SU-DHL-6 (cell line): Measurements from ENCODE around the gene UGP2.

Source experiments
- H2AFZ ChIP-seq: fragments of 200-600 bp; sonication (generic); 2 replicates; pipeline ENCODE4 v1.6.1; 2014; ENCODE audit warnings: low read depth, mild to moderate bottlenecking, moderate library complexity, mixed read lengths, antibody characterized with exemption, low read length; ENCODE audit not compliant: severe bottlenecking
- H3F3A ChIP-seq: fragments of 200-600 bp; shearing (Covaris generic); 2 replicates; pipeline ENCODE4 v1.6.0; 2016; ENCODE audit warnings: antibody characterized with exemption, mild to moderate bottlenecking; ENCODE audit not compliant: insufficient read depth
- H3K27ac ChIP-seq: fragments of 200-600 bp; sonication (generic); 2 replicates; pipeline ENCODE4 v1.5.1; 2016; ENCODE audit warnings: low read depth, mild to moderate bottlenecking, low read length, moderate library complexity, mixed read lengths
- H3K27me3 ChIP-seq: fragments of 200-600 bp; sonication (generic), shearing (Covaris generic); 2 replicates; pipeline ENCODE4 v1.6.0; 2014; ENCODE audit warnings: mild to moderate bottlenecking, low read length
- H3K36me3 ChIP-seq: fragments of 200-600 bp; sonication (generic); 2 replicates; pipeline ENCODE4 v1.6.1; 2014; ENCODE audit warnings: mild to moderate bottlenecking, low read length, mixed read lengths
- H3K4me2 ChIP-seq: fragments of 300-600, 200-600 bp; shearing (Covaris generic), sonication (generic); 2 replicates; pipeline ENCODE4 v1.6.0; 2014; ENCODE audit warnings: low read length, low read depth, mild to moderate bottlenecking; ENCODE audit not compliant: poor library complexity, severe bottlenecking
- H3K4me3 ChIP-seq: fragments of 200-600 bp; sonication (generic); 2 replicates; pipeline ENCODE4 v1.5.1; 2014; ENCODE audit warnings: antibody characterized with exemption, low read length, mild to moderate bottlenecking, mixed read lengths; ENCODE audit not compliant: insufficient read depth, poor library complexity, severe bottlenecking
- H3K79me2 ChIP-seq: fragments of 200-600 bp; sonication (generic); 2 replicates; pipeline ENCODE4 v1.6.1; 2014; ENCODE audit warnings: mild to moderate bottlenecking, low read length, moderate library complexity; ENCODE audit not compliant: insufficient read depth
- H3K9ac ChIP-seq: fragments of 200-600 bp; sonication (generic); 2 replicates; pipeline ENCODE4 v1.7.0; 2014; ENCODE audit warnings: mild to moderate bottlenecking, low read length
- H3K9me2 ChIP-seq: fragments of 200-600 bp; sonication (generic); replicated peaks from 2 replicates; pipeline ENCODE4 v1.6.1; 2014; ENCODE audit warnings: low read length; ENCODE audit not compliant: insufficient read depth
- H3K9me3 ChIP-seq: fragments of 200-600 bp; sonication (generic); 2 replicates; pipeline ENCODE4 v1.6.1; 2014; ENCODE audit warnings: low read length, mixed read lengths; ENCODE audit not compliant: insufficient read depth
- H4K20me1 ChIP-seq: fragments of 200-600 bp; sonication (generic); 2 replicates; pipeline ENCODE4 v1.6.1; 2014; ENCODE audit warnings: low read depth, mild to moderate bottlenecking, antibody characterized with exemption, low read length, moderate library complexity, mixed read lengths
- EZH2phosphoT487 ChIP-seq: fragments of 200-600 bp; sonication (generic), shearing (Covaris generic); conservative IDR thresholded peaks from 2 replicates; pipeline ENCODE4 v1.6.1; 2018; ENCODE audit warnings: mild to moderate bottlenecking, antibody characterized with exemption, low read length, moderate library complexity, mixed read lengths
- TF ChIP-seq, protein P1 (sequence below): fragments of 200-600 bp; sonication (generic); IDR thresholded peaks from one replicate; pipeline ENCODE4 v1.5.1; 2017; ENCODE audit warnings: antibody characterized with exemption, mild to moderate bottlenecking, low read length, moderate library complexity; ENCODE audit not compliant: insufficient read depth, poor library complexity, severe bottlenecking

Gene UGP2

DNA sequence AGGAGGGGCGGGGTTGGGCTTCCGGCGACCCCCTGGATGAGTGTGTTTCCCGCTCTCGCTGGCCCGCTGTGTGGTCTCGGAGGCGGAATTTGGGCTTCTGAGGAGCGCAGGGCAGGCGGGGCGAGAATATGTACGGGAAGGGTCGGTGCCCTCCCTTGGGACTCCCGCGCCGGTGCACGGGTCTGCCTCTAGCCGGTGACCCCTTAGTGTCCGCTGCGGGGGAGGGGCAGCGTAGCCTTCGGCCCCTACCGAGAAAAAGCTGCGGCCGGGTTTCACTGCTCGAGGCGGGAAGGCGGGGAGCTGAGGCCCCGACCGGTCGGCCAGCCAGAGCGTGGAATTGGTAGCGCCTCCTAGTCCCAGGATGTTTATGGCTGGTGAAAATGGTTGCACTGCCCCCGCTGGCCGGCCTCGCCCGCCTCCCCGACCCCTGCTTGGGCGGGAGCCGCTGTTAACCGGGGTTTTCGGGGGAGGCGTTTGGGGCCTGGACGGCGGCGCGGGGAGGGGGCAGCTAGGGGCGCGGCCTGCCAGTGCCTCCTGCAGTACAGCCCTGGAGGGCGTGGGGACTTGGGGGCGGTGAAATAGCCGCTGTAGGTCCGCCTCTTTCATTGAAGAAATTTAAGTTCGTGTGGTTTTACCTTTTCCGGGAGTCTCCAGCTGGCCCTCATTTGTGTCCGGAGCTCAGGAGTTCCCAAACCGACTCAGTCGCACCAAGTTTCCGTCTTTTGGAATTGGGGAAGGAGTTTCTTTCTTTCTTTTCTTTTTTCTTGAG lies at the start of gene UGP2:
UGP2 (plus strand) TSS at position 643 of the 769 bp plus-strand sequence. CDS start 290 bp downstream, outside the sequence.
- peak within 1 kb of the TSS; percentile 83 for H3K4me2 ChIP-seq
- H4K20me1 ChIP-seq = peaks cover 9% of the 10 kb centered on the region
- peaks cover 15% of the 10 kb centered on the region for H3F3A ChIP-seq
- peak within 1 kb of the TSS; percentile 67 for H2AFZ ChIP-seq
- no peaks in the 10 kb centered on the region for H3K9me2 ChIP-seq
- peak within 1 kb of the TSS; percentile 93 for H3K27ac ChIP-seq
- no peaks in the 10 kb centered on the region for H3K27me3 ChIP-seq
- no peaks in the 10 kb centered on the region for H3K9me3 ChIP-seq
- H3K36me3 ChIP-seq = no peaks in the 10 kb centered on the region
- peaks cover 48% of the 10 kb centered on the region for H3K79me2 ChIP-seq
- peak within 1 kb of the TSS; percentile 94 for H3K9ac ChIP-seq
- TF ChIP-seq, protein P1, sequence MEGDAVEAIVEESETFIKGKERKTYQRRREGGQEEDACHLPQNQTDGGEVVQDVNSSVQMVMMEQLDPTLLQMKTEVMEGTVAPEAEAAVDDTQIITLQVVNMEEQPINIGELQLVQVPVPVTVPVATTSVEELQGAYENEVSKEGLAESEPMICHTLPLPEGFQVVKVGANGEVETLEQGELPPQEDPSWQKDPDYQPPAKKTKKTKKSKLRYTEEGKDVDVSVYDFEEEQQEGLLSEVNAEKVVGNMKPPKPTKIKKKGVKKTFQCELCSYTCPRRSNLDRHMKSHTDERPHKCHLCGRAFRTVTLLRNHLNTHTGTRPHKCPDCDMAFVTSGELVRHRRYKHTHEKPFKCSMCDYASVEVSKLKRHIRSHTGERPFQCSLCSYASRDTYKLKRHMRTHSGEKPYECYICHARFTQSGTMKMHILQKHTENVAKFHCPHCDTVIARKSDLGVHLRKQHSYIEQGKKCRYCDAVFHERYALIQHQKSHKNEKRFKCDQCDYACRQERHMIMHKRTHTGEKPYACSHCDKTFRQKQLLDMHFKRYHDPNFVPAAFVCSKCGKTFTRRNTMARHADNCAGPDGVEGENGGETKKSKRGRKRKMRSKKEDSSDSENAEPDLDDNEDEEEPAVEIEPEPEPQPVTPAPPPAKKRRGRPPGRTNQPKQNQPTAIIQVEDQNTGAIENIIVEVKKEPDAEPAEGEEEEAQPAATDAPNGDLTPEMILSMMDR = no peak
- no peak for TF ChIP-seq EZH2phosphoT487
- peak within 1 kb of the TSS; percentile 77 for H3K4me3 ChIP-seq

DNA sequence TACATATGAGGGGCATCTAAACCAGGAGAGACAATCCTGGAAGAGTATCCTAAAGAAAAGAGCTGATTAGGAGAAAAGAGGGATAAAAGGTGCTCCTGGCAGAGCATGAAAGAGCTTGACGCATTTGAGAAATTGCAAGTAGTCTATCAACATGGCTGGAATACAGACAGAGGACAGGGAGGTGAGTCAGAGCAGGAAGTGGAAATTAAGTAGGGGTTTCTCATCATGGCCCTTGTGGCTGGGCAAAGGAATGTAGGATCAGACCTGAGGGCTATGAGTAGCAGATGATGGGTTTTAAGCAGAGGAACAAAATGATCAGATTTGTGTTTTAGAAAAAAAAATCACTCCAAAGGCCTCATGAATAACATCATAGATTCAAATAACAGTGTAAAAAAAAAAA lies 49.2 kb upstream of the UGP2 start:
- H3K4me2 ChIP-seq = no peak overlapping the region
- no peaks in the 10 kb centered on the region for H3K9me2 ChIP-seq
- H3K9ac ChIP-seq = no peak overlapping the region
- H3K27me3 ChIP-seq = no peaks in the 10 kb centered on the region
- H3F3A ChIP-seq = no peaks in the 10 kb centered on the region
- H3K27ac ChIP-seq = no peak overlapping the region
- no peak for TF ChIP-seq EZH2phosphoT487
- TF ChIP-seq, protein P1 = no peak
- H3K79me2 ChIP-seq = no peaks in the 10 kb centered on the region
- H3K36me3 ChIP-seq = no peaks in the 10 kb centered on the region
- no peak overlapping the region for H2AFZ ChIP-seq
- H3K9me3 ChIP-seq = no peaks in the 10 kb centered on the region
- H3K4me3 ChIP-seq = no peak overlapping the region
- no peaks in the 10 kb centered on the region for H4K20me1 ChIP-seq

DNA sequence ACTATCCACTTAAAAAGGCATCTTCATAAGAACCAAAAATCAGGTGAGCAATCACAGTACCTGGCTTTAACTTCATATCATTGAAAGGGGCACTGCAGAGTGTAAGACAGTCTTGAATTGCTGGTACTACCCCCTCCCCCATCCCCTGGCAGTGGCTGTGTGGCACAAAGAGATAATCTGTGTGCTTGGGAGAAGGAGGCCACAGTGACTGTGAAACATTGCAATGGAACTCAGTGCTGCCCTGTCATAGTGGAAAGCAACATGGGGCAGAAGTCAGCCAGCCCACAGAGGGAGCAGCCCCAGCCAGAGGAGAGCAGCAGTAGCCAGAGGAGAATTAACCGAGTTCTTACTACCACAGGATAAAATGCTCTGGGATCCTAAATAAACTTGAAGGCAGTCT lies 45.3 kb upstream of the UGP2 start:
- Histone ChIP-seq H2AFZ (no peak overlapping the region), H3K36me3 (no peaks in the 10 kb centered on the region)
- TF ChIP-seq, protein P1 = no peak
- no peak for TF ChIP-seq EZH2phosphoT487

More for the DNA sequence above, 45.3 kb upstream of the UGP2 start:
- no peak overlapping the region for H3K4me2 ChIP-seq
- no peaks in the 10 kb centered on the region for H3K9me3 ChIP-seq
- no peaks in the 10 kb centered on the region for H4K20me1 ChIP-seq
- no peak overlapping the region for H3K9ac ChIP-seq
- H3K27ac ChIP-seq = no peak overlapping the region
- H3K27me3 ChIP-seq = no peaks in the 10 kb centered on the region
- no peaks in the 10 kb centered on the region for H3K79me2 ChIP-seq
- H3K9me2 ChIP-seq = no peaks in the 10 kb centered on the region
- H3K4me3 ChIP-seq = no peak overlapping the region
- no peaks in the 10 kb centered on the region for H3F3A ChIP-seq
